Heart left ventricle (tissue), 16 donors: ENCODE results near the gene MFSD2A. TPM values are rescaled to one million over a fixed set of nuclear protein-coding genes. Genes with fewer than 3 reads are reported as not detected.
A peak's percentile ranks its signal among the peaks of the same experiment; 100 is the strongest.
"Not testable (repeated sequence)": the region's sequence is repeated elsewhere in the genome, so short reads cannot be mapped to it uniquely, and the experiment has no call there.

Experiments
- ATAC-seq, 4 donors: fragments of 200-7000 bp; cut with Tn5 transposase; one replicate each; pipeline ENCODE4 v1.9.1; 2020 to 2022; ENCODE audit warnings: moderate library complexity in 4 of 4, mild to moderate bottlenecking in 3 of 4, moderate number of reproducible peaks in 1 of 4
- DNase-seq, 5 donors: peaks; one replicate each; pipeline ENCODE4 v3.0.0-alpha.2; 2020
- H3K27ac ChIP-seq, 12 donors: fragments of 200-600 bp; sonication (generic) in 4 of 12; one replicate each; pipeline versions ENCODE4 v1.5.0 to v1.8.0; 2016 to 2022; ENCODE audit warnings: mild to moderate bottlenecking in 2 of 12
- H3K27me3 ChIP-seq, 9 donors: fragments of 200-600 bp; sonication (generic) in 2 of 9; one replicate each; pipeline versions ENCODE4 v1.5.1 to v1.8.0; 2016 to 2022; ENCODE audit warnings: mild to moderate bottlenecking in 3 of 9
- H3K36me3 ChIP-seq, 9 donors: fragments of 200-600 bp; sonication (generic) in 2 of 9; one replicate each; pipeline versions ENCODE4 v1.5.0 to v1.8.0; 2018 to 2022; ENCODE audit warnings: mild to moderate bottlenecking in 2 of 9
- H3K4me1 ChIP-seq, 12 donors: fragments of 200-600 bp; sonication (generic) in 4 of 12; one replicate each; pipeline versions ENCODE4 v1.5.0 to v1.8.0; 2016 to 2022; ENCODE audit warnings: mild to moderate bottlenecking in 3 of 12
- H3K4me3 ChIP-seq, 12 donors: fragments of 200-600 bp; sonication (generic) in 4 of 12; one replicate each; pipeline versions ENCODE4 v1.5.0 to v1.8.0; 2017 to 2022; ENCODE audit warnings: mild to moderate bottlenecking in 9 of 12, moderate library complexity in 4 of 12
- H3K9me3 ChIP-seq, 12 donors: fragments of 200-600 bp; sonication (generic) in 4 of 12; one replicate each; pipeline versions ENCODE4 v1.5.0 to v1.8.0; 2016 to 2022; ENCODE audit warnings: mild to moderate bottlenecking in 1 of 12
- CTCF ChIP-seq, 12 donors: fragments of 200-600 bp; sonication (generic) in 4 of 12; IDR thresholded peaks; one replicate each; pipeline versions ENCODE4 v1.5.0 to v1.8.0; 2018 to 2022; ENCODE audit warnings: antibody characterized with exemption in 12 of 12, mild to moderate bottlenecking in 5 of 12
- POLR2A ChIP-seq, 2 donors: fragments of 450-650 bp; IDR thresholded peaks; one replicate each; pipeline ENCODE4 v1.6.1; 2017; ENCODE audit warnings: antibody characterized with exemption in 2 of 2, mild to moderate bottlenecking in 2 of 2, moderate library complexity in 2 of 2
- WGBS, 4 donors: extraction: QIAGEN DNeasy Blood & Tissue Kit in 2 of 4; methylation state at CpG; one replicate each; pipeline versions ENCODE4 v1.1.5 to v1.1.7; 2013 to 2018; 5-methylcytosine and 5-hydroxymethylcytosine counted together
- intact Hi-C, 10 donors: fragments of 100-400 bp; cut with DNase I; formaldehyde crosslinking; loops; one replicate each; pipeline versions ENCODE4 v1.11.1 to v1.14.2; 2022
- polyA plus RNA-seq, 2 donors: library from polyadenylated mRNA; stranded (reverse); fragments of 200-250 nt; gene quantifications; one replicate each; pipeline ENCODE4 v1.2.3, GENCODE V29; 2013
- total RNA-seq, 9 donors: library from RNA; depleted of rRNA in 2 of 9; stranded (reverse); fragments of >200 nt in 2 of 9; fragmentation: NEBNext Ultra II Directional in 3 of 9; extraction: Animal tissue kit (Norgen Biotek cat#: 25700) in 3 of 9; gene quantifications; one replicate each; pipeline versions ENCODE4 v1.1.0 to v1.2.4, GENCODE V29; 2016 to 2023
- donor health status: ischemic (EF 13 %, LVEDD 7.1; RV severe dilation, severe dysfunction).
- donor health status: healthy with polysubstance abuse.
- donor health status: DM: no; HTN: yes; CAD: no.
- donor health status: DM: no; HTN: no; CAD: no.
- donor health status: ischemic (EF 25% LVEDD 6.9; RV normal size, moderate dysfunction).
- donor health status: ischemic (EF 25% LVEDD 5.7; RV mildly dilated, moderate dysfunction).
- donor health status: healthy.
- donor health status: DM: yes; HTN: yes; CAD: no.
- donor health status: ischemic (EF 35%, LVEDD 5.7; RV mildly dilated, moderate dysfunction).
- donor health status: nonischemic (EF 11% LVEDD 7.7; RV severe dilation, severe dysfunction).
- donor health status: DM: yes; HTN: yes; CAD: no.
- donor health status: PGD.
- donor health status: ischemic (EF 29% LVEDD 5.4; RV normal size, mild dysfunction).
- donor health status: nonischemic (EF 23%, LVEDD 6.1; RV moderate dilation, normal function).

MFSD2A gene
- total and polyA plus RNA-seq, 11 donors = 0.11 to 12.7 (median 0.96) TPM

GRCh38 chr1:39959651-39960333 lies 4.8 kb downstream of the MFSD2A start:
- no peak overlapping the region for H3K27ac ChIP-seq
- TF ChIP-seq POLR2A (IDR thresholded peaks at IDR 0.05) (no peak), CTCF (IDR thresholded peaks at IDR 0.05) (no peak)
- DNase-seq (no peak), ATAC-seq (no peak)
- intact Hi-C loops = no loop called here
- WGBS, 4 donors = 80 to 88% (median 84%) methylated on average over 11 to 12 of the region's 12 CpGs
- H3K4me3 ChIP-seq = no peak overlapping the region
- H3K36me3 ChIP-seq = no peaks in the 10 kb centered on the region
- no peaks in the 10 kb centered on the region for H3K9me3 ChIP-seq
- H3K27me3 ChIP-seq = peaks cover 0 to 8% (median 0%) of the 10 kb centered on the region in 9 donors
- peaks cover 7 to 24% (median 15%) of the 10 kb centered on the region in 12 donors for H3K4me1 ChIP-seq

DNA sequence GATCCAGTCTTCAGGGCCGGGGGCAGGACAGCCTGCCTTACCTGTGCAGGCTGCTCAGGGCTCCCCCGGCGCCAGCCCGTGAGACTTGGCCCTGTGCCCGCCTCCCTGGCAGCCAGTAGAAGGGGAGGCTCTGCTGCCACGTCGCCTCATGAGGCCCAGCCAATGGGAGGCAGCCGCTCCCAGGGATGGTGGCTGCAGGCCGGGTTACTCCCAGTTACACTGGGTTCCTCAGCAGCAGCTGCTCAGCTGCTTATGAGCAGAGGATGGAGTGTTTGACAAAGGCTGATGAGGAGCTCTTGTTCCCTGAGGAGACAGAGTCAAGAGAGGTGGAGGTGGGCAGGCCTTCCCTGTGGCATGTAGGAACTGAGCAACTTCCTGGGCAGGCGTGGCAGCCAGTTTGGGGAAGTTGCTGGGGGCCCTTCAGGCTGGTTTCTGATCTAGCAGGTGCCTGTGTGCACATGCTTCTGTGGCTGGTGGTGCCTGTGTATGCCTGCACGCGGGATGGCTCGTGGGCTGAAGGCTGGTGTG lies 5.5 kb downstream of the MFSD2A start:
- no peaks in the 10 kb centered on the region for H3K36me3 ChIP-seq
- H3K4me1 ChIP-seq = peaks cover 3 to 18% (median 9%) of the 10 kb centered on the region in 12 donors
- H3K27ac ChIP-seq = peak overlapping the region in 1 of 12 donors; percentile 18
- ATAC-seq (peak in 2 of 4 donors; percentile 22 to 45), DNase-seq (peak in 3 of 5 donors; percentile 33 to 73 (median 55))
- H3K27me3 ChIP-seq = peaks cover 0 to 4% (median 0%) of the 10 kb centered on the region in 9 donors
- intact Hi-C loops = no loop called here
- TF ChIP-seq POLR2A (IDR thresholded peaks at IDR 0.05) (no peak), CTCF (IDR thresholded peaks at IDR 0.05) (no peak)
- no peaks in the 10 kb centered on the region for H3K9me3 ChIP-seq
- H3K4me3 ChIP-seq = no peak overlapping the region
- WGBS, 4 donors = 58 to 78% (median 66%) methylated on average over 5 to 13 of the region's 13 CpGs

- Histone ChIP-seq H3K36me3 (no peaks in the 10 kb centered on the region), H3K27ac (no peak overlapping the region), H3K4me3 (no peak overlapping the region), H3K9me3 (no peaks in the 10 kb centered on the region), H3K27me3 (no peaks in the 10 kb centered on the region), H3K4me1 (peaks cover 0 to 8% (median 0%) of the 10 kb centered on the region in 12 donors)
- intact Hi-C loops = no loop called here
- DNase-seq (no peak), ATAC-seq (no peak)
- 95 to 97% (median 96%) methylated on average over 17 of the region's 17 CpGs for WGBS, 4 donors
- TF ChIP-seq CTCF (IDR thresholded peaks at IDR 0.05) = no peak
Observed at GRCh38 chr1:39962450-39962825, 7.5 kb downstream of the MFSD2A start.

DNA sequence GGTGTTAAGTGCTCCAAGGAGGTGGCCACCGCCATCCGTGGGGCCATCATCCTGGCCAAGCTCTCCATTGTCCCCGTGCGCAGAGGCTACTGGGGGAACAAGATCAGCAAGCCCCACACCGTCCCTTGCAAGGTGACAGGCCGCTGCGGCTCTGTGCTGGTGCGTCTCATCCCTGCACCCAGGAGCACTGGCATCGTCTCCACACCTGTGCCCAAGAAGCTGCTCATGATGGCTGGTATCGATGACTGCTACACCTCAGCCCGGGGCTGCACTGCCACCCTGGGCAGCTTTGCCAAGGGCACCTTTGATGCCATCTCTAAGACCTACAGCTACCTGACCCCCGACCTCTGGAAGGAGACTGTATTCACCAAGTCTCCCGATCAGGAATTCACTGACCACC lies 8.0 kb downstream of the MFSD2A start:
- H3K27ac ChIP-seq, intact Hi-C loops: not testable (repeated sequence)

More for the DNA sequence above, 8.0 kb downstream of the MFSD2A start:
- not testable (repeated sequence) for H3K27me3 ChIP-seq, H3K4me1 ChIP-seq, H3K9me3 ChIP-seq, DNase-seq, H3K4me3 ChIP-seq, ATAC-seq, H3K36me3 ChIP-seq
- 90 to 98% (median 96%) methylated on average over 6 to 13 of the region's 13 CpGs for WGBS, 4 donors
